H1 (cell line): Measurements from ENCODE around the gene CRTC2. TPM values are rescaled to one million over a fixed set of nuclear protein-coding genes. Genes with fewer than 3 reads are reported as not detected.

ENCODE experiments used
- BCL11A ChIP-seq, 2 experiments: IDR thresholded peaks; one replicate each; pipeline ENCODE4 v1.6.1; 2011; ENCODE audit warnings: low read depth in 2 of 2, low read length in 2 of 2, mild to moderate bottlenecking in 2 of 2
- EZH2 ChIP-seq: fragments of 200-600 bp; sonication (generic); IDR thresholded peaks from 2 replicates; pipeline ENCODE4 v1.7.1; 2012; ENCODE audit warnings: low read depth, mild to moderate bottlenecking, moderate library complexity, low read length, inconsistent platforms; ENCODE audit not compliant: severe bottlenecking
- KDM5A ChIP-seq: fragments of 200-600 bp; IDR thresholded peaks from 2 replicates; pipeline ENCODE4 v1.7.1; 2012; ENCODE audit warnings: mild to moderate bottlenecking, low read length, inconsistent platforms, mixed read lengths
- NANOG ChIP-seq: IDR thresholded peaks from 2 replicates; pipeline ENCODE4 v1.6.1; 2011; ENCODE audit warnings: low read length, low read depth, mild to moderate bottlenecking, inconsistent platforms; ENCODE audit not compliant: insufficient read depth, poor library complexity, severe bottlenecking
- POLR2AphosphoS5 ChIP-seq: IDR thresholded peaks from 2 replicates; pipeline ENCODE4 v1.6.1; 2011; ENCODE audit warnings: low read depth, low read length
- ZNF274 ChIP-seq: IDR thresholded peaks from 2 replicates; pipeline ENCODE4 v1.7.0; 2012; ENCODE audit warnings: low read length, borderline replicate concordance; ENCODE audit errors: extremely low read depth
- polyA plus RNA-seq, 7 experiments: library from polyadenylated mRNA; depleted of rRNA in 3 of 7; stranded (reverse) in 5 of 7; unstranded in 2 of 7; fragments of >200 nt in 5 of 7; fragments of 200-250 nt in 2 of 7; gene quantifications; 1 replicate in 5 of 7; 2 replicates in 1 of 7; 4 replicates in 1 of 7; pipeline versions ENCODE4 v1.2.1 to v1.2.3, GENCODE V29; 2011 to 2013; ENCODE audit warnings: missing spikeins in 2 of 7, mixed read lengths in 2 of 7
- total RNA-seq: library from RNA; stranded (reverse); fragmentation: NEBNext Ultra II Directional; extraction: Animal tissue kit (Norgen Biotek cat#: 25700); gene quantifications from 2 replicates; pipeline ENCODE4 v1.2.1, GENCODE V29; 2021
- TF ChIP-seq, protein P1 (sequence below): IDR thresholded peaks from 2 replicates; pipeline ENCODE4 v1.6.1; 2011; ENCODE audit warnings: low read depth, mild to moderate bottlenecking, low read length; ENCODE audit not compliant: insufficient read depth

Gene CRTC2
- total and polyA plus RNA-seq, 2 of the 8 experiments (the other 6 are each of a cell fraction or from before 2014, with no cell fraction given): 28.6 to 34.3 TPM

DNA sequence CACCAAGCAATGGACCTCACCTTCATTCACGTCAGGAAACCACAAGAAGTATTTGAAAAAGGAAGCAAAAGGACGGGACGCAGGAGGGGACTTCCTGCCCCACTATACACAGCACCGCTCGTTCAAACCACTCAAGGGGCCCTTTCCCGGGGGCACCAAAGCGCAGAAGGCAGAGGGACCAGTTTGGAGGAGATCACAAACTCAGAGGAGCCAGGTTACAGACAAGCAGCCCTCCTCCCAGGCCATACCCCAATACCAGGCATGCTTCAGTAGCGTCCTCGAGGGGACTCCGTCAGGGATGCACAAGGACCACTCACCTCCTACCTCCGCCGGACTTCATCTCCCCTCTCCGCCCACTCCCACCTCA, 685 bp downstream of the CRTC2 start (continued):
- TF ChIP-seq BCL11A (IDR thresholded peaks at IDR 0.05; ENCODE audit: low read depth in 2 of 2, low read length in 2 of 2) (no peak), POLR2AphosphoS5 (peak; percentile 86), KDM5A (no peak), NANOG (no peak), EZH2 (no peak), ZNF274 (no peak)
- TF ChIP-seq, protein P1, sequence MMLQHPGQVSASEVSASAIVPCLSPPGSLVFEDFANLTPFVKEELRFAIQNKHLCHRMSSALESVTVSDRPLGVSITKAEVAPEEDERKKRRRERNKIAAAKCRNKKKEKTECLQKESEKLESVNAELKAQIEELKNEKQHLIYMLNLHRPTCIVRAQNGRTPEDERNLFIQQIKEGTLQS: no peak
